ENCODE measurements around the gene KNOP1. TPM values are rescaled to one million over a fixed set of nuclear protein-coding genes. Genes with fewer than 3 reads are reported as not detected.

The KNOP1 gene
- total RNA-seq, 1 experiment from 2014 or later = 24.5 TPM

DNA sequence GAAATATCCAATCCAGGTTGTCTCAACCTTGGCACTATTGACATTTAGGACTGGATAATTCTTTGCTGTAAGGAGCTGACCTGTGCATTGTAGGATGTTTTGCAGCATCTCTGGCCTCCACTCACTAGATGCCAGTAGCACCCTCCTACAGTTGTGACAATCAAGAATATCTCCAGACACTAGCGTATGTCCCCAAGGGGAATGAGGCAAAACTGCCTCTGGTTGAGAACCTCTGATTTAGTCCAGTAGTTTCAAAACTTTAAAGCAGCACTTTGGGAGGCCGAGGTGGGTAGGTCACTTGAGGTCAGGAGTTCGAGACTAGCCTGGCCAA is 48.5 kb upstream of the KNOP1 start:
- H3K9me3 Mint-ChIP-seq (ENCODE audit: unreplicated experiment) = peaks cover 11% of the 10 kb centered on the region
- ChIA-PET CTCF (no interaction called here), POLR2A (no interaction called here)
- H3K36me3 Mint-ChIP-seq (ENCODE audit: insufficient read depth, unreplicated experiment) = peaks cover 4% of the 10 kb centered on the region
- no peak overlapping the region for H3K4me3 Mint-ChIP-seq (ENCODE audit: unreplicated experiment)
- H3K4me1 Mint-ChIP-seq (ENCODE audit: insufficient read depth, unreplicated experiment) = no peaks in the 10 kb centered on the region
- H3K27ac Mint-ChIP-seq (ENCODE audit: low read depth, unreplicated experiment) = no peak overlapping the region
- DNase-seq (ENCODE audit: unreplicated experiment) = no peak
- TF ChIP-seq, protein P1, sequence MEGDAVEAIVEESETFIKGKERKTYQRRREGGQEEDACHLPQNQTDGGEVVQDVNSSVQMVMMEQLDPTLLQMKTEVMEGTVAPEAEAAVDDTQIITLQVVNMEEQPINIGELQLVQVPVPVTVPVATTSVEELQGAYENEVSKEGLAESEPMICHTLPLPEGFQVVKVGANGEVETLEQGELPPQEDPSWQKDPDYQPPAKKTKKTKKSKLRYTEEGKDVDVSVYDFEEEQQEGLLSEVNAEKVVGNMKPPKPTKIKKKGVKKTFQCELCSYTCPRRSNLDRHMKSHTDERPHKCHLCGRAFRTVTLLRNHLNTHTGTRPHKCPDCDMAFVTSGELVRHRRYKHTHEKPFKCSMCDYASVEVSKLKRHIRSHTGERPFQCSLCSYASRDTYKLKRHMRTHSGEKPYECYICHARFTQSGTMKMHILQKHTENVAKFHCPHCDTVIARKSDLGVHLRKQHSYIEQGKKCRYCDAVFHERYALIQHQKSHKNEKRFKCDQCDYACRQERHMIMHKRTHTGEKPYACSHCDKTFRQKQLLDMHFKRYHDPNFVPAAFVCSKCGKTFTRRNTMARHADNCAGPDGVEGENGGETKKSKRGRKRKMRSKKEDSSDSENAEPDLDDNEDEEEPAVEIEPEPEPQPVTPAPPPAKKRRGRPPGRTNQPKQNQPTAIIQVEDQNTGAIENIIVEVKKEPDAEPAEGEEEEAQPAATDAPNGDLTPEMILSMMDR (IDR thresholded peaks at IDR 0.05; ENCODE audit: unreplicated experiment) = no peak
- no peaks in the 10 kb centered on the region for H3K27me3 Mint-ChIP-seq (ENCODE audit: insufficient read depth, unreplicated experiment)
- intact Hi-C loops (cut with micrococcal nuclease) = no loop called here
- BruUV-seq (replicated peaks) = no TSS peak

DNA sequence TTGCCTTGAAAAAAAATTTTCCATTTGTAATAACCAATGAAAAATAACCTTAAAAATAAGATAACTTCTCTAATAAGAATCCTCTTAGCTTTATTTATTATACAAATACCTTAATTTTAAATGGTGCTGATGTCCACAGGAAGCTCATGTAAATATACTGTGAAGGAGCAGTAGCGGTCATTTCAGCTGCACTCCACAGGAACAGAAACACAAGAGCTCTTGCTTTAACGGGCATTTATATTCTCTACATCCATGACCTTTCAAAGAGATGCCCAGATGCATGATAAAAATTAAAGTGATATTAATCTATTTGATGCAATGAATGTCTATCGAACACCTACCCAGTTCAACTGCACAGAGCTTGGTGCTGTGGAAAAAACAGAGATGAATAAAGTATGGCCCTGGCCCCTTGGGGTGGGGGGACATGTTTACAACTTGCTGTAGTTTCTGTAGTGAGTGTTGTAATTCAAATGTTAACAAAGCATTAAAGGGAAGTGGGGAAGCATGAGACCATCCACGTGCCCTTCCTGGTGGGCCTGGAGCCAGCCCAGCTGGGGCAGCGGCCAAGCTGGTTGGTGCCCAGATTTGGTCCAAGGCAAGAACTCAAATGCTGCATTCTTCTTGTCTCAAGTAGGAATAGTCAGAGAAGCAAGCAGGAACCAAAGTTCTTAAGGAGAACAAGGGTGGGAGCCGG is 48.0 kb upstream of the KNOP1 start:
- intact Hi-C loops (cut with micrococcal nuclease) = no loop called here
- Mint-ChIP-seq H3K27ac (ENCODE audit: low read depth, unreplicated experiment) (no peak overlapping the region), H3K4me3 (ENCODE audit: unreplicated experiment) (no peak overlapping the region), H3K27me3 (ENCODE audit: insufficient read depth, unreplicated experiment) (no peaks in the 10 kb centered on the region), H3K36me3 (ENCODE audit: insufficient read depth, unreplicated experiment) (peaks cover 4% of the 10 kb centered on the region), H3K9me3 (ENCODE audit: unreplicated experiment) (peaks cover 11% of the 10 kb centered on the region), H3K4me1 (ENCODE audit: insufficient read depth, unreplicated experiment) (no peaks in the 10 kb centered on the region)
- ChIA-PET CTCF (interaction anchor here (0.6 kb wide), 1 partner anchor 521 kb away, joined by 3 read pairs; no protein-coding TSS in a partner anchor), POLR2A (interaction anchor here (0.6 to 1.3 kb wide), 2 partner anchors 33 to 165 kb away, joined by 3 read pairs; no protein-coding TSS in a partner anchor)
- TF ChIP-seq, protein P1 (IDR thresholded peaks at IDR 0.05; ENCODE audit: unreplicated experiment) = no peak
- BruUV-seq (replicated peaks) = no TSS peak
- DNase-seq (ENCODE audit: unreplicated experiment) = no peak

DNA sequence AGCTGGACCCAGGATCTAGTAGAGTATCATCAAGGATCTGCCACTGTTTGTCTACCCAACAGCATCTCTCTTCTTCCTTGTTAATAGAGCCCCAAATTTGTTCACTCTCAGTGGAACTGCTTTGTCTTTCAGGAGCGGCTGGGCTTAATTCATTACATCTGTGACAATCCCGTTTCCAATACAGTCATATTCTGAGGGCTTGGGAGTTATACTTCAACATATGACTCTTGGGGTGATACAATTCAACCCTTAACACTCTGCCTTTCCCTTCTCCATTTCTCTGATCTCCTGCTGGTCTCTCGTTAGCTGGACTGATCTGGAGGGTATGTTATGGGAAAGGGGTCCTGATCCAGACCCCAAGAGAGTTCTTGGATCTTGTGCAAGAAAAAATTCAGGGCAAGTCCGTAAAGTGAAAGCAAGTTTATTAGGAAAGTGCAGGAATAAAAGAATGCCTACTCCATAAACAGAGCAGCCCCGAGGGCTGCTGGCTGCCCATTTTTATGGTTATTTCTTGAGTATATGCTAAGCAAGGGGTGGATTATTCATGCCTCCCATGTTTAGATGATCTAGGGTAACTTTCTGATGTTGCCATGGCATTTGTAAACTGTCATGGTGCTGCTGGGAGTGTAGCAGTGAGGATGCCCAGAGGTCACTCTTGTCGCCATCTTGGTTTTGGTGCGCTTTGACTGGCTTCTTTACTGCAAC is 42.5 kb upstream of the KNOP1 start:
- Mint-ChIP-seq H3K4me1 (ENCODE audit: insufficient read depth, unreplicated experiment) (peaks cover 7% of the 10 kb centered on the region), H3K36me3 (ENCODE audit: insufficient read depth, unreplicated experiment) (no peaks in the 10 kb centered on the region), H3K27me3 (ENCODE audit: insufficient read depth, unreplicated experiment) (no peaks in the 10 kb centered on the region), H3K4me3 (ENCODE audit: unreplicated experiment) (no peak overlapping the region), H3K27ac (ENCODE audit: low read depth, unreplicated experiment) (no peak overlapping the region), H3K9me3 (ENCODE audit: unreplicated experiment) (no peaks in the 10 kb centered on the region)
- TF ChIP-seq, protein P1 (IDR thresholded peaks at IDR 0.05; ENCODE audit: unreplicated experiment) = no peak
- DNase-seq (ENCODE audit: unreplicated experiment) = no peak
- POLR2A ChIA-PET = no interaction called here
- CTCF ChIA-PET = no interaction called here
- no TSS peak for BruUV-seq (replicated peaks)
- intact Hi-C loops (cut with micrococcal nuclease) = no loop called here

DNA sequence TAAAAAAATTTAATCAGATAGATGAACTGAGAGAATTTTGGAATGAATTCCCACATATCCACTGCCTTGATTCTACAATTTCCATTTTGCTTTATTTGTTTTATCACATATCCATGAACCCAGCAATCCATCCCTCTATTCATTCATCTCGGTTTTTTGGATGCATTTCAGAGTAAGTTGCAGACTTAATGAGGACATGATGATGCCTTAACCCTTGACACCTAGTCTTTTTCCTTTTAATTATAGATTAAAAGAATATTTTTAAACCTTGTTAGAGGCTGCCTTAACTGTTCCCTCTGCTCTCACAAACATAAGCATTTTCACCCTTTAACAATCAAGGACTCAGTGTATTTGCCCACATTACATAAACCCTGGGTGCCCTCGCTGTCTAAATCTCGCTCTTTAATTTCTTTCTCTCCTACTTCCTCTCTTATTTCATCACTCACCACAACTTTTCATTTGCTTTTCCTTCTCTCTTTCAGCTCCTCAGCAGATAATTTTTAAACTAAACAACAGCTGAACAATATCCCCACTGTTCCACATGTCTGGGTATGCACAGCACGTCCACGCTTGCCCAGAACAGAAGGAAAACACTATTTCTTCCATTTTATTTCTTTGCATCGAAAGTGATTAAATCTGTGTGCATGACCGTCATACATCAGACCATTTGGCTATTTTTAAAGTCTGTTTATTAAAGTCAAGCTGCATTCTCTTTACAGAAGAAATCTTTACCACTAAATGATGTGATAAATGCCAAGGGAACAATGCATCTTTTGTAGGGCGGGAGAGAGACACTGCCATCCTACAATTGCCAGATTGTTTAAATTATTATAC is 40.0 kb upstream of the KNOP1 start:
- CTCF ChIA-PET = no interaction called here
- no peak for DNase-seq (ENCODE audit: unreplicated experiment)
- Mint-ChIP-seq H3K4me3 (ENCODE audit: unreplicated experiment) (no peak overlapping the region), H3K36me3 (ENCODE audit: insufficient read depth, unreplicated experiment) (no peaks in the 10 kb centered on the region), H3K9me3 (ENCODE audit: unreplicated experiment) (no peaks in the 10 kb centered on the region), H3K27ac (ENCODE audit: low read depth, unreplicated experiment) (no peak overlapping the region), H3K27me3 (ENCODE audit: insufficient read depth, unreplicated experiment) (no peaks in the 10 kb centered on the region), H3K4me1 (ENCODE audit: insufficient read depth, unreplicated experiment) (peaks cover 7% of the 10 kb centered on the region)
- BruUV-seq (replicated peaks) = no TSS peak
- POLR2A ChIA-PET = interaction anchor here (0.7 kb wide), 1 partner anchor 45 kb away, joined by 3 read pairs; no protein-coding TSS in a partner anchor
- intact Hi-C loops (cut with micrococcal nuclease) = no loop called here
- TF ChIP-seq, protein P1 (IDR thresholded peaks at IDR 0.05; ENCODE audit: unreplicated experiment) = no peak
